ENCODE measurements around the gene TBATA.

TBATA gene

DNA sequence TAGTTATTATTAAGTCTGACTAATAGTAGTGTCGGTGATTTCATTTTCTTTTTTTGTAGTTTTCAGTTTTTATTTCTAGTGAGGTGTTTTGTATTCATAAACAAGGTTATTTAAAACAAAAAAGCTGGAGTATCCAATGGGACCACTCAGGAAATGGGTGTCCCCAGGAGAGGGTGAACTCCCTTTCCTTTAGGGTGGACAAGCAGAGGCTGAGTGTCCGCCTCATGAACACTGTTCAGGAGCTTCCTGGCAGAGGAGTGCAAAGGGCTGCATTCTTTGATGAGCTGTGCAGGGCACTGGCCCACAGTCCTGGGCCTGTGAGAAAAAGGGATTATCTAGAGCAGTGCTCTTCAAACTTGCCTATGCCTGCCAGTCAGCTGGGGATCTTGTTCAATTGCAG is 56.8 kb downstream of the TBATA start:
- no peak overlapping the region for H3K27ac ChIP-seq
- no peak overlapping the region for H3K4me3 ChIP-seq

DNA sequence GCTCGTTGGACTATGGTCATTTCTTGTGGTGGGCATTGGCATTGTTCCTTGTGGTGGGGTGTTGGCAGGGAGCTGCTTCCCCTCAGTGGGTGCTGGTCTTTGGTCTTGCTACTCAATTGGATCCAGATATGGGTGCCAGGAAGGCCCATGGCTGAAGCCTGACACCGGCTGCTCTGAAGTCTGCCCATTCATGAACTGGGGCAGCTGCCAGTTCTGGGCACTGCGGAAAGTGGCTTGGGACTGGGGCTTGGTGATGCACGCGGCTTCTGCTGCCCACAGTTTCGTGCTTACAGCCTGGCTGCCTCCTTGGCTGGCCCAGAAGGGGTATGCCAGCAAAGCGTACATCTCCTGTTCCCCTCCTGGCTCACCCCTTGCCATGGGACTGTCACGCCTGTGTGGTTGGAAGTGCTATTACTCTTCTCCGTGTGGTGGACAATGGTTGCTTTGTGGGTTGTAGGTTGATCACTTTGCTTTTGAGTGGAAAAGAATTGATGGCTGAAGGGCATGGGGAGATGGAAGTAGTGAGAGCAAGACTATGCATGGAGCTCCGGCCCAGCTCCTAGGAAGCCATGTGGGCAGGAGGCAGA is 58.2 kb downstream of the TBATA start:
- Histone ChIP-seq H3K27ac (no peak overlapping the region), H3K4me3 (no peak overlapping the region)

DNA sequence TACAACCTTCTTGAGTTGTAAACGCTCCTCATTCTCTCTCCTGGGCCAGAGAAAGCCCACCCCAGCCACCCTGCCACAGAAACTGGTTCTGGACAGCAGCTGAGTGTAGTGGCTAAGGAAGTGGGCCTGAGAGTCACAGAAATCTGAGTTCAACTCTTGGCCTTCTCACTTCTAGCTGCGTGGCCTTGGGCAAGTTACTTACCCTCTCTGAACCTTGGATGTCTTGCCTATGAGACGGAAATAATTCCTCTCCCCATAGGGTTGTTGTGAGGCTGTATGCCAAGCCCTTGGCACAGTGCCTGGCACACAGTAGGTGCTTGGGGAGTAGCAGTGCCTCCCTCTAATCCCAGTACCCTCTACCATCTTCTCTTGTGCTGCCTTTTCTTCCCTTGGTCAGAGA is 61.4 kb downstream of the TBATA start:
- Histone ChIP-seq H3K4me3 (no peak overlapping the region), H3K27ac (no peak overlapping the region)

DNA sequence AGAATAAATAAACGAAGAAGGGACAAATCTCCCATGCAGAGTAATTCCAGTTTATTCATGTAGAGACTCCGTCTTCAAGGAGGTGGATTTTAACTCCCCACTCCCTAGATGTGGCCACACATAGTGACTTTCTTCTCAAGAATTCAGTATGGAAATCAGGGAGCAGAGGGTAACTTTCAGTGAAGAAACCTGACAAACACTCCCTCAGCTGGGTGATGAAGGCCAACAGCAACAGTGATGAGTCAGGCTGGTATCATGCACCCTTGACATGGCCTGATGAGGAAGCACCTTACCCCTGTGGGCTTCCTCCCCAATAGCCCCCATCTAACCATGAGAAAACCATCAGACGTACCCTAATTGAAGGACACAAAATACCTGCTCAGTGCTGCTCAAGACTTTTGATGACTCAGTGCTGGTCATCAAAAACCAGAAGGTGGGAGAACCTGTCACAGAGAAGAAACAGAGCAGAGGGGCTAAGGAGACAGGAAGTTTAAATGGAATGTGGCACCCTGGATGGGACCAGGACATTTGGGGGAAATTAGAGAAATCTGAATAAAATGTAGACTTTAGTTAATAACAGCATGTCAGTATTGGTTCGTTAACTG is 62.3 kb downstream of the TBATA start:
- H3K4me3 ChIP-seq: no peak overlapping the region
- no peak overlapping the region for H3K27ac ChIP-seq

Measured in skin epidermis (tissue), 12 donors.